Urinary bladder (tissue), 4 donors: ENCODE measurements around the gene CDC42EP5. TPM values are rescaled to one million over a fixed set of nuclear protein-coding genes. Genes with fewer than 3 reads are reported as not detected.

Experiments
- DNase-seq: peaks from one replicate; pipeline ENCODE4 v3.0.0-alpha.2; 2015; ENCODE audit errors: extremely low spot score
- H3K27ac ChIP-seq: one replicate; pipeline ENCODE4 v1.5.1; 2013; ENCODE audit warnings: low read depth, mild to moderate bottlenecking, moderate library complexity
- H3K36me3 ChIP-seq: one replicate; pipeline ENCODE4 v1.6.1; 2013; ENCODE audit warnings: mild to moderate bottlenecking, moderate library complexity; ENCODE audit not compliant: insufficient read depth
- H3K4me1 ChIP-seq: one replicate; pipeline ENCODE4 v1.6.1; 2013; ENCODE audit warnings: mild to moderate bottlenecking, moderate library complexity; ENCODE audit not compliant: insufficient read depth
- H3K4me3 ChIP-seq: one replicate; pipeline ENCODE4 v1.5.1; 2013; ENCODE audit warnings: low read depth, low read length
- WGBS: extraction: QIAGEN DNeasy Blood & Tissue Kit; methylation state at CpG from one replicate; pipeline ENCODE4 v1.1.7; 2013; 5-methylcytosine and 5-hydroxymethylcytosine counted together
- polyA plus RNA-seq: library from polyadenylated mRNA; stranded (reverse); fragments of 200-250 nt; gene quantifications from one replicate; pipeline ENCODE4 v1.2.3, GENCODE V29; 2013
- small RNA-seq: library from RNA; depleted of rRNA; stranded (forward); fragments of <200 nt; gene quantifications from one replicate; pipeline ENCODE3, GENCODE V24; 2014
- total RNA-seq: library from RNA; depleted of rRNA; stranded (reverse); fragments of >200 nt; gene quantifications from one replicate; pipeline ENCODE4 v1.2.3, GENCODE V29; 2014
- donor health status: healthy with polysubstance abuse.
- donor health status: healthy.

Gene CDC42EP5
- total and polyA plus RNA-seq, 2 donors, result 31.4 to 42.4 TPM

GRCh38 chr19:54416695-54417491 is 56.2 kb downstream of the CDC42EP5 start:
- no peak overlapping the region for H3K27ac ChIP-seq
- 33% methylated on average over 44 of the region's 44 CpGs for WGBS
- no peak for DNase-seq
- no peaks in the 10 kb centered on the region for H3K4me1 ChIP-seq
- H3K4me3 ChIP-seq, result no peak overlapping the region
- no peaks in the 10 kb centered on the region for H3K36me3 ChIP-seq

GRCh38 chr19:54415901-54416673 is 57.0 kb downstream of the CDC42EP5 start:
- Histone ChIP-seq H3K27ac (no peak overlapping the region), H3K4me3 (no peak overlapping the region), H3K36me3 (no peaks in the 10 kb centered on the region), H3K4me1 (no peaks in the 10 kb centered on the region)
- no peak for DNase-seq
- WGBS, result 4% methylated on average over 28 of the region's 28 CpGs

- Histone ChIP-seq H3K4me3 (peak within 1 kb of the TSS; percentile 14), H3K27ac (no peak within 1 kb of the TSS)
- DNase-seq, result no peak
Measured at GRCh38 chr19:54415208-54415900, 57.7 kb downstream of the CDC42EP5 start, which contains the start of gene TTYH1. Gene TTYH1, plus strand, starts transcription at chr19:54415464. Its CDS starts 89 bp downstream, at chr19:54415553.

More at GRCh38 chr19:54415208-54415900, 57.7 kb downstream of the CDC42EP5 start, which contains the start of gene TTYH1:
- Histone ChIP-seq H3K36me3 (no peaks in the 10 kb centered on the region), H3K4me1 (no peaks in the 10 kb centered on the region)
- WGBS, result 1% methylated on average over 67 of the region's 68 CpGs

Small RNA genes within 50 kb of the gene (small RNA-seq; reads per million reads assigned to genes)
- gene AC245884.3, result not detected

Other genes with a start within 250 kb of the CDC42EP5 start
- gene LILRA6, start 230.5 kb downstream of the CDC42EP5 start, total RNA-seq, result 0.95 TPM
- 3.4 TPM for gene LILRA6, start 230.5 kb downstream of the CDC42EP5 start, polyA plus RNA-seq
- 4.2 TPM for gene LILRB5, start 216.0 kb downstream of the CDC42EP5 start, total RNA-seq
- gene LILRB5, start 216.0 kb downstream of the CDC42EP5 start, polyA plus RNA-seq, result 5.6 TPM
- 1.3 TPM for gene LILRB2, start 192.2 kb downstream of the CDC42EP5 start, total RNA-seq
- gene LILRB2, start 192.2 kb downstream of the CDC42EP5 start, polyA plus RNA-seq, result 6.2 TPM
- 1.3 TPM for gene LILRA5, start 160.1 kb downstream of the CDC42EP5 start, total RNA-seq
- 7.3 TPM for gene LILRA5, start 160.1 kb downstream of the CDC42EP5 start, polyA plus RNA-seq
- not detected for gene LILRA4, start 134.1 kb downstream of the CDC42EP5 start, total RNA-seq
- gene LILRA4, start 134.1 kb downstream of the CDC42EP5 start, polyA plus RNA-seq, result not detected
- 11.8 TPM for gene LAIR1, start 108.4 kb downstream of the CDC42EP5 start, total RNA-seq
- 21.3 TPM for gene LAIR1, start 108.4 kb downstream of the CDC42EP5 start, polyA plus RNA-seq
- gene TTYH1, start 57.8 kb downstream of the CDC42EP5 start, total RNA-seq, result 3.6 TPM
- gene TTYH1, start 57.8 kb downstream of the CDC42EP5 start, polyA plus RNA-seq, result 3.7 TPM
- gene LENG8, start 24.1 kb downstream of the CDC42EP5 start, total RNA-seq, result 49.7 TPM
- gene LENG8, start 24.1 kb downstream of the CDC42EP5 start, polyA plus RNA-seq, result 121 TPM
- 3.3 TPM for gene LENG9, start 9.5 kb downstream of the CDC42EP5 start, total RNA-seq
- 6.2 TPM for gene LENG9, start 9.5 kb downstream of the CDC42EP5 start, polyA plus RNA-seq
- gene LAIR2, start 29.5 kb upstream of the CDC42EP5 start, total RNA-seq, result not detected
- gene LAIR2, start 29.5 kb upstream of the CDC42EP5 start, polyA plus RNA-seq, result not detected
- 0.95 TPM for gene LILRA2, start 100.5 kb upstream of the CDC42EP5 start, total RNA-seq
- 1.9 TPM for gene LILRA2, start 100.5 kb upstream of the CDC42EP5 start, polyA plus RNA-seq
- 0.26 TPM for gene LILRA1, start 120.3 kb upstream of the CDC42EP5 start, total RNA-seq
- gene LILRA1, start 120.3 kb upstream of the CDC42EP5 start, polyA plus RNA-seq, result 0.63 TPM
- gene LILRB1, start 157.2 kb upstream of the CDC42EP5 start, total RNA-seq, result 1.3 TPM
- gene LILRB1, start 157.2 kb upstream of the CDC42EP5 start, polyA plus RNA-seq, result 1.7 TPM
- gene LILRB4, start 189.7 kb upstream of the CDC42EP5 start, total RNA-seq, result 1.1 TPM
- 3.1 TPM for gene LILRB4, start 189.7 kb upstream of the CDC42EP5 start, polyA plus RNA-seq